ENCODE measurements around the gene CNTRL. TPM values are rescaled to one million over a fixed set of nuclear protein-coding genes. Genes with fewer than 3 reads are reported as not detected.

Gene CNTRL
- total and polyA plus RNA-seq, 2 of the 8 experiments (the other 6 are each of a cell fraction or from before 2014, with no cell fraction given) = 5.1 to 13.9 TPM

DNA sequence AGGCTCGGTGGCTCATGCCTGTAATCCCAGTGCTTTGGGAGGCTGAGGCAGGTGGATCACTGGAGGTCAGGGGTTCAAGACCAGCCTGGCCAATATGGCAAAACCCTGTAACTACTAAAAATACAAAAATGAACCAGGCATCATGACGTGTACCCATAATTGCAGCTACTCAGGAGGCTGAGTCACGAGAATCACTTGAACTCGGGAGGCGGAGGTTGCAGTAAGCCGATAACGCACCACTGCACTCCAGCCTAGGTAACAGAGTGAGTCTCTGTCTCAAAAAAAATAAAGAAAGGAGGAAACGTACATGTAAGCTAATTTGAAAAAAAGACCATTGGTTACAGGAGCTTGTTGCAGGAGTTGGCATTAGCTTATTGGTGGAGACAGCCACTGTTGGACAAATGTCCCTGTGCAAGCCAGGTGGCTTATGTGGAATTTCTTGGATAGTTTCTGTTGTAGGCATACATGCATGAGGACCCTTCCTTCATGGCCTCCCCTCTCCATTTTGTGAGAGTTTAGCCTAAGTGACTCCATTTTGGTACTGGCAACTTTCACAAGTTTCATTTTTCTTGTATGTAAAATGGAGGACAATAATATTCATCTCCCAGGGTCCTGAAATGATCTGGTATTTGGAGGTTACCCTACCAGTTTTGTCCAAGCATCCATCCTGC, 143.7 kb downstream of the CNTRL start (continued):
- TF ChIP-seq NRF1 (IDR thresholded peaks at IDR 0.05; ENCODE audit: low read depth, low read length) (no peak), SIX5 (IDR thresholded peaks at IDR 0.05; ENCODE audit: low read depth, low read length) (no peak)
